GM12891 (cell line): Measurements from ENCODE around the gene MPC1.

Experiments
- PAX5 ChIP-seq: IDR thresholded peaks from 2 replicates; pipeline ENCODE4 v1.6.1; 2011; ENCODE audit warnings: low read length, moderate library complexity, mild to moderate bottlenecking; ENCODE audit not compliant: insufficient read depth, severe bottlenecking
- POLR2A ChIP-seq: IDR thresholded peaks from 2 replicates; pipeline ENCODE4 v1.6.1; 2011; ENCODE audit warnings: low read depth, low read length, control low read depth

GRCh38 chr6:166394036-166394892 is 11.5 kb upstream of the MPC1 start:
- TF ChIP-seq POLR2A (no peak), PAX5 (no peak)
